Measurements from ENCODE around the gene MAD2L2.

MAD2L2 gene

DNA sequence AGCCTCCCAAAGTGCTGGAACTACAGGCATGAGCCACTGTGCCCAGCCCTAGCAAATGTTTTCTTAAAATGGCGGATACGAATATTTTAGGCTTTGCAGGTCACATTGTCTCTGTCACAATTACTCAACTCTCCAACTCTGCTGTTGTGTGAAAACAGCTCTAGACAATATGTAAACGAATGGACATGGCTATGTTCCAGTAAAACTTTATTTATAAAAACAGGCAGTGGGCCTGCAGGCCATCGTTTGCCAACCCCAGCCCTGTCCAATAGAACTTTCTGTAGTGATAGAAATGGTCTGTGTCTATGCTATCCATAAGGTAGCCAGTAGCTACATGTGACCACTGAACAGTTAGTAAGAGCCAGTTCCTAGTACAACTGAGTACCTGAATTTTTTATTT, 21.2 kb downstream of the MAD2L2 start:
- H3K36me3 ChIP-seq (replicated peaks; ENCODE audit: insufficient read depth, low read length): no peaks in the 10 kb centered on the region
- no peak for DNase-seq

DNA sequence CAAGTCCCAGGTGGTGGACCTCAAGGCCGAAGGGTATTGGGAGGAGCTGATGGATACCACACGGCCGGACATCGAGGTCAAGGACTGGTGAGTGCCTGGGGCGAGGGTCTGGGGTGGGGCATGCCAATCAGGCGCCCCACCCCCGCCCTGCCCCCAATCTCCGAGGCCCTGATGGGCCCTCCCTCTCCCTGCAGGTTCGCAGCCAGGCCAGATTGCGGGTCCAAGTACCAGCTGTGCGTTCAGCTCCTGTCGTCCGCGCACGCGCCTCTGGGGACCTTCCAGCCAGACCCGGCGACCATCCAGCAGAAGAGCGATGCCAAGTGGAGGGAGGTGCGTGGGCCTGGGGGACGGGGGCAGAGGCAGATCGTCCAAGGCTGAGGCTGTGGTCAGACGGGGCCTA, 22.4 kb downstream of the MAD2L2 start:
- Histone ChIP-seq H3K9ac (ENCODE audit: low read length) (no peak overlapping the region), H3K4me1 (ENCODE audit: low read length) (no peaks in the 10 kb centered on the region), H3K36me3 (replicated peaks; ENCODE audit: insufficient read depth, low read length) (no peaks in the 10 kb centered on the region)

More for the DNA sequence above, 21.2 kb downstream of the MAD2L2 start:
- Histone ChIP-seq H3K27ac (ENCODE audit: low read length) (no peak overlapping the region), H3F3A (ENCODE audit: insufficient read depth, low read length) (peaks cover 5% of the 10 kb centered on the region; the same call in 1 of the 2 replicates), H3K9ac (ENCODE audit: low read length) (no peak overlapping the region), H3K9me2 (replicated peaks; ENCODE audit: insufficient read depth, low read length) (no peaks in the 10 kb centered on the region), H3K4me1 (ENCODE audit: low read length) (no peaks in the 10 kb centered on the region), H3K79me2 (ENCODE audit: low read length) (no peaks in the 10 kb centered on the region), H3K4me3 (ENCODE audit: low read length) (no peak overlapping the region), H3K27me3 (replicated peaks; ENCODE audit: insufficient read depth, low read length) (no peaks in the 10 kb centered on the region), H3K9me3 (replicated peaks; ENCODE audit: insufficient read depth, low read length) (no peaks in the 10 kb centered on the region), H2AFZ (ENCODE audit: low read length) (no peak overlapping the region), H3K4me2 (ENCODE audit: low read depth, low read length) (no peak overlapping the region), H4K20me1 (ENCODE audit: insufficient read depth, low read length) (no peaks in the 10 kb centered on the region)
- TF ChIP-seq, protein P1, sequence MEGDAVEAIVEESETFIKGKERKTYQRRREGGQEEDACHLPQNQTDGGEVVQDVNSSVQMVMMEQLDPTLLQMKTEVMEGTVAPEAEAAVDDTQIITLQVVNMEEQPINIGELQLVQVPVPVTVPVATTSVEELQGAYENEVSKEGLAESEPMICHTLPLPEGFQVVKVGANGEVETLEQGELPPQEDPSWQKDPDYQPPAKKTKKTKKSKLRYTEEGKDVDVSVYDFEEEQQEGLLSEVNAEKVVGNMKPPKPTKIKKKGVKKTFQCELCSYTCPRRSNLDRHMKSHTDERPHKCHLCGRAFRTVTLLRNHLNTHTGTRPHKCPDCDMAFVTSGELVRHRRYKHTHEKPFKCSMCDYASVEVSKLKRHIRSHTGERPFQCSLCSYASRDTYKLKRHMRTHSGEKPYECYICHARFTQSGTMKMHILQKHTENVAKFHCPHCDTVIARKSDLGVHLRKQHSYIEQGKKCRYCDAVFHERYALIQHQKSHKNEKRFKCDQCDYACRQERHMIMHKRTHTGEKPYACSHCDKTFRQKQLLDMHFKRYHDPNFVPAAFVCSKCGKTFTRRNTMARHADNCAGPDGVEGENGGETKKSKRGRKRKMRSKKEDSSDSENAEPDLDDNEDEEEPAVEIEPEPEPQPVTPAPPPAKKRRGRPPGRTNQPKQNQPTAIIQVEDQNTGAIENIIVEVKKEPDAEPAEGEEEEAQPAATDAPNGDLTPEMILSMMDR (IDR thresholded peaks at IDR 0.05; ENCODE audit: low read length): no peak
- TF ChIP-seq EZH2phosphoT487 (IDR thresholded peaks at IDR 0.05; ENCODE audit: low read length) (no peak), EZH2 (optimal IDR thresholded peaks at IDR 0.05; ENCODE audit: low read depth, low read length) (no peak)

DNA sequence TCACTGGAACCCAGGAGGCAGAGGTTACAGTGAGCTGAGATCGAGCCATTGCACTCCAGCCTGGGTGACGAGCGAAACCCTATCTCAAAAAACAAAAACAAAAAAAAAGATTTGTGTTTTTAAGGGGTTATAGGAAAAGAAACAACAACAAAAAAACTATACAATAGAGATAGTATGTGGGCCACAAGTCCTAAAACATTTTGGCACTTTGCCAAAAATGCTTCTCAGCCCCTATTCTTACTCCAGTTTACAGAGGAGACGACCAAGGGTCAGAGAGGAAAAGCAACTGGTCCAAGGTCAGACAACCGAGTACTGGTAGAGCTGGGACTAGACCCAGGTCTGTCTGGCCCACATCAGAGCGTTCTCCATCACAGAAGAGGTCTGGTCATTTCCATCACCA, 23.3 kb downstream of the MAD2L2 start:
- no peaks in the 10 kb centered on the region for H3K9me3 ChIP-seq (replicated peaks; ENCODE audit: insufficient read depth, low read length)
- TF ChIP-seq, protein P1 (IDR thresholded peaks at IDR 0.05; ENCODE audit: low read length): no peak
- TF ChIP-seq EZH2phosphoT487 (IDR thresholded peaks at IDR 0.05; ENCODE audit: low read length) (no peak), EZH2 (optimal IDR thresholded peaks at IDR 0.05; ENCODE audit: low read depth, low read length) (no peak)
- H3K27ac ChIP-seq (ENCODE audit: low read length): no peak overlapping the region
- no peaks in the 10 kb centered on the region for H3F3A ChIP-seq (ENCODE audit: insufficient read depth, low read length)
- no peaks in the 10 kb centered on the region for H3K79me2 ChIP-seq (ENCODE audit: low read length)
- H3K4me1 ChIP-seq (ENCODE audit: low read length): no peaks in the 10 kb centered on the region
- no peak overlapping the region for H3K4me2 ChIP-seq (ENCODE audit: low read depth, low read length)
- no peak overlapping the region for H2AFZ ChIP-seq (ENCODE audit: low read length)
- no peak for DNase-seq
- no peak overlapping the region for H3K4me3 ChIP-seq (ENCODE audit: low read length)
- H3K27me3 ChIP-seq (replicated peaks; ENCODE audit: insufficient read depth, low read length): no peaks in the 10 kb centered on the region
- H3K9me2 ChIP-seq (replicated peaks; ENCODE audit: insufficient read depth, low read length): no peaks in the 10 kb centered on the region
- H3K36me3 ChIP-seq (replicated peaks; ENCODE audit: insufficient read depth, low read length): no peaks in the 10 kb centered on the region
- no peak overlapping the region for H3K9ac ChIP-seq (ENCODE audit: low read length)
- no peaks in the 10 kb centered on the region for H4K20me1 ChIP-seq (ENCODE audit: insufficient read depth, low read length)

More for the DNA sequence above, 22.4 kb downstream of the MAD2L2 start:
- no peak for DNase-seq
- TF ChIP-seq EZH2 (optimal IDR thresholded peaks at IDR 0.05; ENCODE audit: low read depth, low read length): no peak
- TF ChIP-seq, protein P1 (IDR thresholded peaks at IDR 0.05; ENCODE audit: low read length): no peak
- TF ChIP-seq EZH2phosphoT487 (IDR thresholded peaks at IDR 0.05; ENCODE audit: low read length): no peak
- Histone ChIP-seq H3F3A (ENCODE audit: insufficient read depth, low read length) (0 out of 2 replicates have a peak, but pooled peaks cover 3% of the 10 kb centered on the region), H3K27me3 (replicated peaks; ENCODE audit: insufficient read depth, low read length) (no peaks in the 10 kb centered on the region), H3K4me3 (ENCODE audit: low read length) (no peak overlapping the region), H3K9me3 (replicated peaks; ENCODE audit: insufficient read depth, low read length) (no peaks in the 10 kb centered on the region), H2AFZ (ENCODE audit: low read length) (no peak overlapping the region), H4K20me1 (ENCODE audit: insufficient read depth, low read length) (no peaks in the 10 kb centered on the region), H3K79me2 (ENCODE audit: low read length) (no peaks in the 10 kb centered on the region), H3K27ac (ENCODE audit: low read length) (no peak overlapping the region), H3K4me2 (ENCODE audit: low read depth, low read length) (no peak overlapping the region), H3K9me2 (replicated peaks; ENCODE audit: insufficient read depth, low read length) (no peaks in the 10 kb centered on the region)

Measured in MM.1S (cell line).